Inflammatory macrophage treated with lipopolysaccharide for 4 hours (primary cell): ENCODE results near the gene CFAP99.

ENCODE experiments used
- DNase-seq: peaks from one replicate; pipeline ENCODE4 v3.0.0-alpha.2; 2020

Gene CFAP99

GRCh38 chr4:2478229-2478628, 59.5 kb downstream of the CFAP99 start:
- DNase-seq: no peak

GRCh38 chr4:2480649-2481048, 61.9 kb downstream of the CFAP99 start:
- DNase-seq: no peak

- no peak for DNase-seq
These were observed 63.4 kb downstream of the CFAP99 start for GRCh38 chr4:2482192-2482591.

- no peak for DNase-seq
These were observed 63.9 kb downstream of the CFAP99 start for GRCh38 chr4:2482693-2483092.

GRCh38 chr4:2483237-2483636, 64.5 kb downstream of the CFAP99 start:
- DNase-seq: no peak

GRCh38 chr4:2484185-2484584, 65.4 kb downstream of the CFAP99 start:
- no peak for DNase-seq

GRCh38 chr4:2484993-2485392, 66.2 kb downstream of the CFAP99 start:
- peak; percentile 94 for DNase-seq

GRCh38 chr4:2485956-2486355, 67.2 kb downstream of the CFAP99 start:
- DNase-seq: peak; percentile 56

- DNase-seq: no peak
These were observed 68.2 kb downstream of the CFAP99 start for GRCh38 chr4:2486981-2487380.

- peak; percentile 69 for DNase-seq
These were observed 68.9 kb downstream of the CFAP99 start for GRCh38 chr4:2487632-2488031.

GRCh38 chr4:2489081-2489805, 70.5 kb downstream of the CFAP99 start:
- DNase-seq: no peak

- DNase-seq: peak; percentile 51
These were observed 71.2 kb downstream of the CFAP99 start for GRCh38 chr4:2489841-2490552.

- DNase-seq: no peak
These were observed 74.2 kb downstream of the CFAP99 start for GRCh38 chr4:2492970-2493369.

GRCh38 chr4:2494992-2495391, 76.2 kb downstream of the CFAP99 start:
- no peak for DNase-seq

GRCh38 chr4:2497324-2497723, 78.6 kb downstream of the CFAP99 start:
- peak; percentile 23 for DNase-seq

GRCh38 chr4:2497931-2498330, 79.2 kb downstream of the CFAP99 start:
- DNase-seq: peak; percentile 91

- DNase-seq: no peak
These were observed 81.8 kb downstream of the CFAP99 start for GRCh38 chr4:2500547-2500946.

- DNase-seq: no peak
These were observed 82.4 kb downstream of the CFAP99 start for GRCh38 chr4:2501034-2501594.

- DNase-seq: no peak
These were observed 85.1 kb downstream of the CFAP99 start for GRCh38 chr4:2503809-2504208.

GRCh38 chr4:2507259-2507658, 88.5 kb downstream of the CFAP99 start:
- DNase-seq: no peak

- DNase-seq: no peak
These were observed 89.1 kb downstream of the CFAP99 start for GRCh38 chr4:2507855-2508254.

GRCh38 chr4:2510351-2511259, 91.8 kb downstream of the CFAP99 start:
- no peak for DNase-seq

GRCh38 chr4:2511645-2512131, 92.9 kb downstream of the CFAP99 start:
- DNase-seq: no peak
